ENCODE results near the gene SPRED2.

SPRED2 gene

DNA sequence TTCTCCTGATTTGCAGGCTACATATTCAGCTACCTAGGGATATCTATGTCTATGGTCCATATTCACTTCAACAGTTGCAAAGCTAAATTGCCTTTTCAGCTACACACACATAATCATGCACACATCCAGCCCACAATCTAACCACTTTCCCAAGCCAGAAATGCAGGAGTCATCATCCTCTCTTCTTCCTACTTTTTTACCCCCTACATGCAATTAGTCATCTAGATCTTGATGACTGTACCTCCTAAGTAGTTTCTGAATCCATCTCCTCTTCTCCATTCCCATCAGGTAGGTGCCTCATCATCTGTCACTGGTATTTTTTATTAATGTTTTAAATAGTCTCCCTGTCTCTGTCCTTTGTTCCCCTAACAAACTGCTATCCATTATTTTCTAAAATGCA, 23.7 kb upstream of the SPRED2 start:
- TF ChIP-seq, protein P1, sequence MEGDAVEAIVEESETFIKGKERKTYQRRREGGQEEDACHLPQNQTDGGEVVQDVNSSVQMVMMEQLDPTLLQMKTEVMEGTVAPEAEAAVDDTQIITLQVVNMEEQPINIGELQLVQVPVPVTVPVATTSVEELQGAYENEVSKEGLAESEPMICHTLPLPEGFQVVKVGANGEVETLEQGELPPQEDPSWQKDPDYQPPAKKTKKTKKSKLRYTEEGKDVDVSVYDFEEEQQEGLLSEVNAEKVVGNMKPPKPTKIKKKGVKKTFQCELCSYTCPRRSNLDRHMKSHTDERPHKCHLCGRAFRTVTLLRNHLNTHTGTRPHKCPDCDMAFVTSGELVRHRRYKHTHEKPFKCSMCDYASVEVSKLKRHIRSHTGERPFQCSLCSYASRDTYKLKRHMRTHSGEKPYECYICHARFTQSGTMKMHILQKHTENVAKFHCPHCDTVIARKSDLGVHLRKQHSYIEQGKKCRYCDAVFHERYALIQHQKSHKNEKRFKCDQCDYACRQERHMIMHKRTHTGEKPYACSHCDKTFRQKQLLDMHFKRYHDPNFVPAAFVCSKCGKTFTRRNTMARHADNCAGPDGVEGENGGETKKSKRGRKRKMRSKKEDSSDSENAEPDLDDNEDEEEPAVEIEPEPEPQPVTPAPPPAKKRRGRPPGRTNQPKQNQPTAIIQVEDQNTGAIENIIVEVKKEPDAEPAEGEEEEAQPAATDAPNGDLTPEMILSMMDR (IDR thresholded peaks at IDR 0.05) = no peak

DNA sequence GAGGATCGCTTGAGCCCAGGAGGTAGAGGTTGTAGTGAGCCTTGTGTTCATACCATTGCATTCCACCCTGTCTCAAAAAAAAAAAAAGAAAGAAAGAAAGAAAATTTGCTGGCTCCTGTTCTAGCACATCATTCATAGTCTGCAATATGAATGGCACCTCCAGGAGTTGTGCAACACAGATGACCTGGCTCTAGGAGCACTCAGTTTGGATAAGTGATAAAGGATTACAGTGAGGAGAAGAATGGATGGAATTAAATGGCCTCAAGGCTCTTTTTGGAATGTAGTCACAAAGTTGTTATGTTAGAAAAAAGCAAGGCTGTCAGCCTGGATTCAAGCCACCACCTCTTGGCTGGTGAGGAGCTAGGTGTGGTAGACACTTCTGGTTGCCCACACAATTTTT, 21.5 kb upstream of the SPRED2 start:
- TF ChIP-seq, protein P1 (IDR thresholded peaks at IDR 0.05) = no peak

DNA sequence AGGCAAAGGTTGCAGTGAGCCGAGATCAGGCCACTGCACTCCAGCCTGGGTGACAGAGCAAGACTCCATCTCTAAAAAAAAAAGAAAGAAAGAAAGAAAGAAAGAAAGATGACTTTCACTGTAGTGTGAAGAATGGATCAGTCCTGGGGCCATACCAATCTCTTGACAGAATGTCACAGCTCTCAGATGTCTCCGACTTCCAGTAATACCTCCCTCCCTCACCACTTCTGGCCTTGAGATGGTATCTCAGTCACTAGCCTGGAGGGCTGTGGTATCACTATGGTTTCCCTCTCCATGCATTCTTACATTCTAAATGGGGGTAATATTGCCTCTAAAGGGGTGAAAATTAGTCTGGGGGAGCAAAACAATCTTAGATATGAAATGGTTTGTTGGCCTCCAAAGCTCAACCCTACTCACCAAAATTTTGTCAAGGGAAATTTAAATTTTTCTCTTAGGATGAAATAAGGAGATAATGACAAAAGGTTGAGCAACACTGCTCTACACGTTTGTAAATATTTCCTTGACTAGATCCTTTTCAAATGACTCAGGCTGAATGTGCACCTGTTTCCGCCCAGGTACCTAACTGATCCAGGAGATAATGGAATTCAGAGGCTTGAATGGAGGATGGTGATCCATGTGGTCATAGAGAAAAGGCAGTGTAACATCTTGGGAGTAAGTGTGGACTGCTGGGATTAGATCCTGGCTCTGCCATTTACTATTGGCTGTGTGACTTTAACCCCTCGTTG, 19.9 kb upstream of the SPRED2 start:
- TF ChIP-seq, protein P1 (IDR thresholded peaks at IDR 0.05) = no peak

DNA sequence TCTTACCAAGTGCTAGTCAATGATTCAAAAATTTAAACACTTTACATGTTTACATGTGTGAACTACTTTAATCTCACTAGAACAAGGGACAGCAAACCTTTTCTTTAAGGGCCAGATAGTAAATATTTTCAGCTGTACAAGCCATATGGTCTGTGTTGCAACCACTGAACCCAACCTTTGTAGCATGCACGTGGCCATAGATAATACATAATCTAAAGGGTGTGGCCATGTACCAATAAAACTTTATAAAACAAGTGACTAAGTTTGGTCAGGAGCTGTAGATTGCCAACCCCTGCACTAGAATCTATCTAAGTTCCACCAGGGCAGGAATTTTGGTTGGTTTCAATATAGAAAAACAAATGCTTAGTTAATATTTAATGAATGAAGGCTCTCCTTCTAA, 18.4 kb upstream of the SPRED2 start:
- TF ChIP-seq, protein P1 (IDR thresholded peaks at IDR 0.05) = no peak

DNA sequence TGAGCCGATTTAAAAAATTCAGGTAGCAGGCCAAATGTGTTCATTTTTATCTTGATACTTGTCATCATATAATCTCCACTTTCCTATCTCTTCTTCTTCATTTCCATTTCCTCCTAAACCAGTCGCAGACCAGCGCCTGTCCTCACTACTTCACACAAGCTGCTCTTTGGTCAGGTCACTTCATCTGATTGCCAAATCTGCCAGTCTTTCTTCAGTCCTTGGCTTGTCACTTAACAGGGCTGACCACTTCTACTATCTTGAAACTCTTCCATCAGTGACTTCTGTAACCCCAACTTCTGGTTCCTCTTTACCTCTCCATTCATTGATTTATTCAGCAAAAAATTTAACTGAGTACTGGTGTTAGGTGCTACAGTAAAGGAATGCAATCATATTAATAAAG, 18.0 kb upstream of the SPRED2 start:
- TF ChIP-seq, protein P1 (IDR thresholded peaks at IDR 0.05) = no peak

DNA sequence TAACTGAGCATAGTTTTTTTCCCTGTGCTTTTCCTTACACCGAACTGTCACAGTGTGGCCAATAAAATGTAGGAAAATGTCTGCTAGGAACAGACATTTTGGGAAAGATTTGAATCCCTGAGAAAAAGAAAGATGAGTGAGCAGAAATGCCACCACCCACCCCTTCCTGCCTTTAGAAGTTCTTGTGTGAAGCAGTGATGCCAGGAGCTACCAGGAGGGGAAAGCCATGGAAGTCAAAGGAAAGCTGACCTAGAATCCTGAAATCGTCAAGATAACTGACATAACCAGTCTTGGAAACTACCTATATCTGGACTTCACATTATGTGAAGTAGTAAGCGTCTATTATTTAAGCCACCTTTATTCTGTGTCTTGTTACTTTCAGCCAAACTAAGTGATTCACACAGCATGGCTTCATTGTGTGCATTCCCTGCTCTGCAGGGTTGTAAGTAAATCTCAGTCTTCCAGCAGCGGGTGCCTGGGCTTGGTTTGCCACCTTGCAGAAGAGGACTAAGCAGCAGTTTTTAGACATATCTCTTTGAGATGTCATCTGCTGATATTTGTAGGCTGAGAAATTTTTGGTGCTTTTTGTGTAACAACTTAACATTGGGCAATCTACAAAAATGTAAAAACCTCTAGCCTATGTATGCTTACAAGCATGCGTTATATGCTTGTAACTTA, 11.2 kb upstream of the SPRED2 start:
- TF ChIP-seq, protein P1 (IDR thresholded peaks at IDR 0.05) = no peak

DNA sequence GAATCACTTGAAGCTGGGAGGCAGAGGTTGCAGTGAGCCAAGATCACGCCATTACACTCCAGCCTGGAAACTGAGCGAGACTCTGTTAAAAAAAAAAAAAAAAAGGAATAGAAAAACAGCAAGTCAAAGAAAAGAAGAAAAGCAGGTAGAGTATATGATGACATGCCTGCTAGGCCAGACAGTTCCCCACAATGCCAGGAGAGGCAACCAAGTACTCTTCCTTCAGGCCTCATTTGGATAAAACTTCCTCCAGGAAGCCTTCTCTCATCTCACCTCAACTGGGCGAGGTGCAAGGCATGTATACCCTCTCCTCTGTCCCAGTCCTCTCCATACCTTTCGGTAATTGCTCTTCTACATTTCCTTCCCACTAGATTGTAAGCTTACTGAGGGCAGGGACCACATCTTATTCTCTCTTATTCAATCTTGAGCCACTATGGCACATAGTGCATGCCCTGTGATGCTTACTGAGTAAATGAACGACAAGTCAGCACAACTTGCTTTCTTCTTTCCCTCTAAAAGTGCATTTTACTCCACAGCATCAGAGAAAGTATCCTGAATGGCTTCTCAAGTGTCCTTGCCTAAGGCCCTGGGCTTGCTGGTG, 10.1 kb upstream of the SPRED2 start:
- TF ChIP-seq, protein P1 (IDR thresholded peaks at IDR 0.05) = no peak

Data from LNCAP (cell line).